Glomerular endothelial cell (primary cell): ENCODE results near the gene C19orf81. TPM values are rescaled to one million over a fixed set of nuclear protein-coding genes. Genes with fewer than 3 reads are reported as not detected.
A peak's percentile ranks its signal among the peaks of the same experiment; 100 is the strongest.

Experiments used
- DNase-seq: peaks from one replicate; pipeline ENCODE4 v3.0.0-alpha.2; 2011; ENCODE audit warnings: low read depth, low spot score; ENCODE audit errors: extremely low read depth
- total RNA-seq: library from RNA; depleted of rRNA; stranded (reverse); fragments of >200 nt; gene quantifications from 2 replicates; pipeline ENCODE4 v1.2.3, GENCODE V29; 2015

The C19orf81 gene
- total RNA-seq, 1 donor from 2014 or later: 9.0 TPM

DNA sequence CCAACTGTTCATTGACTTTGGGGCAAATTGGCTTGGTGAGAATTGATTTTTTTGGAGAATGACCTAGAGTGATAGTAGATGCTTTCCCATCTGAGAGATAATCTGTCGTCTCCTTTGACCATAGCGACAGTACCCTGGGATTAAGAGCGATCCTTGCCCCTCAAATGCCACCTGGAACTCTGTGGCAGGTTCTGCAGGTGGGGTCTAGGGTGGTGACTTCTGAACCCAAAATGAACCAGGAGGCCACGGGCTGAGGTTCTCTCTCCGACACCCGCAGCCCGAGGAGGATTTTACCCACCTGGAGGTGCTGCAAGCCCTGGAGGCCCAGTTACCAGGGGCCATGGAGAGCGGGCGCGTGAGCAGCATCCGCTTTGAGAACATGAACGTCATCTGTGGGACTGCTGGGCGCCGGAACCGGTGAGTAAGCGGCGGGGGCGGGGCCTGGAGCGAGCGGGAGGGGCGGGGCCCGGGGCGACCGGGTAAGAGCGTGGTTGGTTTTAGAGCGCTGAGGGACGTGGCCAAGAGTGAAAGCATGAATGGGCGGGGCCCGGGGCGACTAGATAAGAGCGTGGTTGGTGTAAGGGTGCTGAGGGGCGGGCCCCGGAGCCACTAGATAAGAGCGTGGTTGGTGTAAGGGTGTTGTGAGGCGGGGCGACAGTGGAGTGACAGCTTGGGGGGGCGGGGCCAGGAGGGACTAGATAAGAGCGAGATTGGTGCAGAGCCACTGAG, 8.6 kb downstream of the C19orf81 start:
- peak; percentile 87 for DNase-seq

DNA sequence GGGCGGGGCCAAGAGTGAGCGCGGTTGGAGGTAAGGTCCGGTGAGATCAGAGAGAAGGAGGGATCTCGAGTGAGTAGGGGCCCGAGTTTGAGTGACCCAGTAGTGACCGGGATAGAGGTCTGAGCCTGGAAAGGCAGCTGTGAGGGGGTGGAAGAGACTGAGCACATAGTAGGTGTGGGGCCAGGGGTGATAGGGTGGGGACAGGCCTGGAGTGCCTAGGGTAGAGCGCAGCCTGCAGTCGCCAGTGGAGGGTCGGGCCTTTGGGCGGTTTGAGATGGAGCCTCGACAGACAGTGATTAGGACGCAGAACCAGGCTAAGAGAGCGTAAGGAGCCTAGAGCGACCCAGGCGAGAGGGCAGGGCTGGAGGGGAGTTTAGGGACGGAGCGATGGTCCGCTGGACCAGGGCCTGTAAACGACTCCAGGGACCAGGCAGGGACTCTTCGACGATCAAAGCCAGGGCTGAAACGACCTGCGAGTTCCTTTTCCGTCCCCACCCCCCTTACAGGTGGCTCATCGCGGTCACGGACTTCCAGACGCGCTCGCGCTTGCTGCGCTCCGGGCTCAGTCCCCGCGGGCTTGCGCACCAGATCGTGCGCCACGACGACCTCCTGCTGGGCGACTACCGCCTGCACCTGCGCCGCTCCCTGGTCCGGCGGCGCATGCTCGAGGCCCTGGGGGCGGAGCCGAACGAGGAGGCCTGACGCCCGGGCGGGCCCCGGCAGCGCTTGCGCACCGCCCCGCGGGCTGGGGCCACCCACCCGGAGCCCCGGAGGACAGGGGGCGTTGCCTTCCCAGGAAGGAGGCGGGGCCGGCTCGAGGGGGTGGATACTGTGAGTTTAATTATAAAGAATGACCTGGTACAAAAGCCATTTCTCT, 9.4 kb downstream of the C19orf81 start:
- DNase-seq: no peak

DNA sequence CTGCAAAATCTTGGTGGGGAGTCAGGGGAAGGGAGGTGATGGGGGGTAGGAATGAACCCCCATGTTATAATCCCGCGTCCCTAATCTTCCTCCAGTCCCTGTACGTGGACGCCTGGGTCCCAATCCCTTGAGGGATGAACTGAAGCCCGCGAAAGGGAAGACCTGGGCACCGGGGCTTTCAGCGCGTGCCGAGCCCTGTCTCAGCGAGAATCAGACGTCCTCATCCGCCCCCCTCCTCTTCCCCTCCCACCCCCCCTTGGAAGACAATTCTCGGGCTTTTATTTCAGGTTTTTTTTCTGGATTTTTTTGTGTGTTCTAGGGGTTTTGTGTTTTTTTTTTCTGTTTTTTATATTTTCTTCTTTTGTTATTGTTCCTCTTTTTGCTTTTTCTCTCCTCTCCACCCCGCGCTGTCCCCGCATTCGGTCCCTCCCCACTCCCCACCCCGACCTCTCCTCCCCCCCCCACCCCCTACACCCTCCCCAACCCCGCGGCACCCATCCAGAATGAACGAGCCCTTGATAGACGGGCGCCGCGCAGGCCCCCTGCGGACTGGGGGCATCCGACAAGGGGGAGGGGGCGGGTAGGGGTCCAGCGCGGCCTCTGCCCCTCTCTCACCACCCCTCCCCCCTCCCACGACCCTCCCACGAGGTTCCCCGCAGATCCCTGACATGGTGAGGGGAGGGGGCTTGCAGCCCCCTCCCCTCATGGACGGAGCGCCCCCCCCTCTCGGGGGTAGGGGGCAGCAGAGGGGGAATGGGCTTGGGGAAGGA, 10.3 kb downstream of the C19orf81 start:
- no peak for DNase-seq

DNA sequence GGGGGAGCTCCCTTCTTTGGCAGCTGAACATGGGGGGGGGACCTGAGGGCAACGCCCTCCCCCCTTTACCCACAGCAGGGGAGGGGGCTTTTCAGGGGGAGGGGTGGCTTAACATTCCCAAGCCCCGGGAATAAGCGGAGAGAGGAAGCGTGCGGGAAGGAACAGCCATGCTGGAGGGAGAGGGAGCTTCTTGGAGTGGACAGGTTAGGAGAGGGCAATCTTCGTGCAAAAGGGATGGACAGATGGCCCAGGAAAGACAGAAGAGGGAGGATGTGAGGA, 10.8 kb downstream of the C19orf81 start:
- no peak for DNase-seq

GRCh38 chr19:50661023-50661422, 11.8 kb downstream of the C19orf81 start:
- DNase-seq: no peak

DNA sequence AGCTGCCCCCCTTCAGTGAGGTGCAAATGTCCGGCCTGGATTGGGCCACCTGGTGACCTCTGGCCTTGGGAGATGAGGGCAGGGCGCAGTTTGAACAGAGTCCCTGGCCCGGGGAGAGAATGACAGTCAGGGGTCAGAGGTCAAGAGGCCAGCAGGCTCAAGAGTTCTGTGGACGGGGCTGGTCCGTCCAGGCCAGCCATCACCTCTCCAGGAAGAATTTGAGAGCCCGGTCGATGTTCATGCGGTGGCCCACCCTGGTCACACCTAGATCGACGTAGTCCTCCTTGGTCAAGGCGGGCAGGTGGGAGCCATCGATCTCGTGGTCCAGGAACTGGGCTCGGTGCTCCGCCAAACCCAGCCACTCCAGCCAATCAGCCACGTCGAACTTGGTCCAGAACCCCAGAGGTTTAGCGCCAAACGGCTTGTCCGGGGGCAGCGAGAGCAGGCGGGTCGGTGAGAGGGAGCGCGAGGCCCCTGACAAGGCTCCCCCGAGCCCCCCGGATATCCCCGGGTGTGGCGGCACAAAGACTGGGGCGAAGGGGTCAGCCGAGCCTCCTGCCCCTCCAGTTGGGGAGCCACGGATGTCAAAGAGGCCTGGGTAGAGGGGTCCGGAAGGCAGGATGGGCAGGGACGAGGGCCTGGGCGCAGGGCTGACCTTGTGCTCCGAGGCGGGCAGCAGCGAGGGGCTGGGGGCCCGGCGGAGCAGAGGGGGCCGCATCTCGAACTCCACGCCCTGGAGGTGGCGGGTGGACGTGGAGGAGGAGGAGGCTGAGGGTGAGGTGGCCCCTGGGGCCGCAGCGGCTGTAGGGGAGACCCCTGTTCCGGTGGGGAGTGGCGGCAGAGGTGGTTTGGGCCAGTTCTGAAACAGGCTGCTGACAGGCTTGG, 12.8 kb downstream of the C19orf81 start:
- no peak for DNase-seq

DNA sequence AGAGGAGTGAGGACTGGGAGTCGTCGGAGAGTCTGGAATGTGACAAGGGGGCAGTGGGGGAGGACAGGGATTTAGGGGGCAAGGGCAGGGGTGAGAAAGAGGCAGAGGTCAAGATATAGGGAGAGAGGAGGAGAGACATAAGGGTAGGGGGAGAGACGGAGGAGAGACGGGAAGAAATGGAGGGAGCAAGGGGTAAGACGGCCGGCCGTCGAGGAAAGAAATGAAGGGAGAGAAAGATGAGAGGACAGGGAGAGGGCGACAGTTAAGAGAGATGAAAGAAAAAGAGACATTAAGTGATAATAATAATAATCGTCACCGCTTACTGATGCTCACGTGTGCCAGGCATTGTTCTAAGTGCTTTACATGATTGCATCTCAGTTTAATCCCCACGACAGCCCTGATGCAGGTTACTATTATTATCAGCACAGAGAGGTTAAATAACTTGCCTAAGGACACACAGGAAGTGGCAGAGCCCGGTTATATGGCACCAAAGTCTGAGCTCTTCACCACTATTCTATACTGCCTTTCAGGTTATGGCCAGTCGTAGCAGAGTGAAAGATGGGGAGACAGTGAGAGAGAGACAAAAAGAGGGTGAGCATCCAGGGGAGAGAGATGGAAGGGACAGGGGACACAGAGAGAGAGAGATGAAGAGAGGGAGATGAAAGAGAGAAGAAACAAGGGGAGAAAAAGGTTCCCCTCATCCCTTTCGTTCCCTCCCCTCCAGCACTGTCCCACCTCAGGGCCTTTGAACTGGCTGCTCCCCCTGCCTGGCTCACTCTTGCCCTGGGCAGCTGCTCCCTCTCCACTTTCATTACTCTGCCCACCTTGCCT, 13.6 kb downstream of the C19orf81 start:
- DNase-seq: no peak

GRCh38 chr19:50663482-50663790, 14.2 kb downstream of the C19orf81 start:
- DNase-seq: no peak

DNA sequence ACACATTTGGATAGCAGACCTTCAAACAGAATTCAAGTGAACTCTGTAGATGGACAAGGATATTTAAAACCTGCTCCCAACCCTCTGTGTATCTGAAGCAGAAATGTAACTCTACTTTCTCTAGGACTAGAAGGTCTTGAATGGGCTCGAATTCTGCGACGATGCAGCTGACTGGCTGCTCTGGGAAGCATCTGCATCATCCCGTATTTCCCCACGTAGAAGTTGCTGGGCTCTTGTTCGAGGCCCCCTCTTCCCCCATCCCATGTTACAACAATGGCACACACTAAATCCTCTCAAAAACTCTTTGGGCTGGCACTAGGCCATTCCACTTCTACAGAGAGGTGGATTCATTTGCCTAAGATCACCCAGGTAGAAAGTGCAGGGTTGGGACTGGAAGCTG, 15.0 kb downstream of the C19orf81 start:
- DNase-seq: no peak

DNA sequence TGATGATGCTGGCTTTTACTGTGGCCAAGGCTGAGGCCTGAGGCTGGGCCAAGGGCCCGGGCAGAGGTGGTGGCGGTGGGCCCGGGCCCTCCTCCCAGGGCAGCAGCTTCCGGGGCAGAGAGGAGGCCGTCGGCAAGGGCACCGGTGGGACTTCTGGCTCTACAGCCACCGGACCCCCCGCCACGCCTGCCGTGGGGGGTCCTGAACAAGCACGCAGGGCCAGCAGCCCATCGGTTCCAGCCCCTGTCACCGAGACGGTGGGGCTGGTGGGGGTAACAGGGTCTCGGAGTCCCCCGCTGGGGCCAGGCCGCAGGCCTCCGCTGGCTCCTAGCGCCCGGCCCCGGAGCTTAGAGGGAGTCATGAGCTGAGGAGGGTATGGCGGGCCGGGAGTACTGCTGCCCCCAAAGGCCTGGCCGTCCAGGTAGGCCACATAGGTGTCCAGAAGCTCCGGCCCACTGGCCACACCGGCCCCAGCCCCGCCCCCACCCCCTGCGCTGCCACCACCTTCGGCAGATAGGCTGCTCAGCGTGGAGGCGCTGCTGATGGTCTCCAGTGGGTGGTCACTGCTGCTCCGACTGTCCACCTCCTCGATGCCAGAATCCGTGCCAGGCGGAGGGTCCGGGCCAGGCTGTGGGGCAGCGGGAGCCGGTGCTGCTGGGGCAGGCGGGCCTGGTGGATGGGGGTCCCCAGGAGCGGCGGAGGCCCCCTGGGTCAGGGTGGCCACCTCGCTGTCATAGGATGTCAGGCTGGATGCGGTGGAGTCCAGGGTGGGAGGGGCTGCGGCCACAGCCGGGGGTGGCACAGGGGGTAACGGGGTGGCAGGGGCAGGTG, 17.3 kb downstream of the C19orf81 start:
- no peak for DNase-seq

DNA sequence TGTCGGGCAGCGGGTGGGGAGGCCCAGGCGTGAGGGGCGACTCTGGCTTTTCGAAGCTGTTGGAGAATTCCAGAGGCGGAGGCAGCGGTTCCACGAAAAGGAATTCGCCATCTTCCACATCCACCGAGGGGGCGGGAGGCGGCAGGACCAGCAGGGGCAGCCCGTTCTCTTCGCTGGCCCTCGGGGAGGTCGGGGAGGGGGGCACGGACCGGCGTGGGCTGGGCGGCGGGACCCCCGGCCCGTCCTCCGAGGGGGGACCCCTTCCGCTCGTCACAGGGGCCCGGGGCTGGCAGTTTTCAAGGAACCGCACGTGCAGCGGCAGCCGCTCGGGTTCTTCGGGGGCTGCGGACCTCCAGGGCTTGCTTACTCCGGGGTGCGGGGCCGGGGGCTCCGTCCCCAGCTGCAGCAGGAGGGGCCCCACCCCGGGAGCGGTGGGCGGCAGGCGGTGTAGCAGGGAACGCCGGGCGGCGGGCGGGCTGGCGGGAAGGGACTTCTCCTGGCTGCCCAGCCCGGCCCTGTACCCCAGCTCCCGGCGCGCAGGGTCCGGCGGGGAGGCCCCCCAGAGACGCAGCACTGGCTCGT, 18.0 kb downstream of the C19orf81 start:
- no peak for DNase-seq

- DNase-seq: no peak
Observed at GRCh38 chr19:50667759-50668231, 18.6 kb downstream of the C19orf81 start.

DNA sequence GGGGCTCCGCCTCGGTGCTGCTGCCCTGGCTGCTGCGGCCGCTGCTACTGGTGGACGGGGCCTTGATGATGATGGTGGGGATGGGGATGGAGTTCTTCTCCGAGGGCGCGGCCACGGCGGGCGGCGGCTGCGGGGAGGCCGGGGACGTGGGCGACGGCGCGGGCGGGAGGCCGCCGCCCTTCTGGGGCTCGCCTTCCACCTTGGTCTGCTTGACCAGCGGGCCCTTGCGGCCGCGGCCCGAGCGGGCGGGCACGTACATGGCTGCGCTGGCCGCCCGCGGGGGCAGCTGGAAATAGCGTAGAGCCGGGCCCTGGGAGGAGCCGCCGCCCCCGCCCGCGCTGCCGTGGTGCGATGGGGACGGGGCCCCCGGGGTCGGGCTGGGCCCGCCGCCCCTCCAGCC, 19.2 kb downstream of the C19orf81 start:
- no peak for DNase-seq

DNA sequence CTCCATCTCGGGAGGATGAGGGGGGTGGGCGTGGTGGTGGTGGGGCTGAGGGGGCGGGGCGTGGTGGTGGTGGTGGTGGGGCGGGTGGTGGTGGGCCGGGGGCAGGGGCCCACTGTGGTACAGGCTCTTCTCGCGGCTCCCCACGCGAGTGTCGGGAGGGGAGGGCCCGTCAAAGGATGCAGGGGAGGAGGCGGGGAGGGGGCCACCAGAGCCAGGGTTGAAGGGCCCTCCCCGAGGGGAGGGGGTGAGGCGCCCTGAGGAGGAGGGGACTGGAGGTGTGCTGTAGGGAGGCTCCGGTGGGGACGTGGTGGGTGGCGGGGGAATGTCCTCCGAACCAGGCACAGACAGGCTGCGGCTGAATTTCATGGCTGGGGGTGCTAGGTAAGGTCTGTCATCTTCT, 19.6 kb downstream of the C19orf81 start:
- no peak for DNase-seq

DNA sequence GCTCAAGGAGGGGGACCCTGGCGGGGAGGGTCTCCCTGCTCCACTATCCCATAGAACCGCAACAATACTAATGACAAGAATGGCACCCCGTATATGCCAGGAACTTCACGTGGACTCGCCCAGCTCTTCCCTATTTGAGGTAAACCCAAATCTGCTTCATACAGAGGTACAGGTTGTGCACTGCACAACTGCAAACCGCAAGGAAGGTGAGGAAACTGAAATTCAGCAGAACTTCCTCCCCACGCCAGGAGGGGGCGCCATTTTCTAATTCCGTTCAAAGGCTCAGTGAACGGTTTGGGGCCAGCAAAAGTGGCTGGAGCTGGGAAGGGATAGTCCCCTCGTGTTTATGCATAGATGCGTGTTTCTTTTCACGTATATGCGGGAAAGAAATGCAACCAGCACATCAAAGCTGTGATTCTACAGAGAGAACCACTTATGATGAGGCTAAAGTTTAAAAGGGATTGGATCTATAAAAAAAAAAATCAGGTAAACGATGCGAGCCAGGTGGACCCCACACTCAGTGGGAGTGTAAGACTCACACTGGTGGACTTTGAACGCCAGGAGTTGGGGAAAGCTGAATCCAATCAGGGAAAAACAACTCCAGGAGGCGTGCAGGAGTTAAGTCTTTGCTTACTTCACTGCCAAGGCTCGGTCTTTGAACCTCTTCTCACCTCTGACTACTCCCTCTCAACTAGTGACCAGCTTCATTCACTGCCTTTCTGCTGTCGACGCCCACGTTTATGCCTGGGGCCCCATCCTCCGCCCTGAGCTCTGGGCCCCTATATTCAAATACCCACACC, 20.3 kb downstream of the C19orf81 start:
- DNase-seq: no peak

GRCh38 chr19:50670102-50670380, 20.8 kb downstream of the C19orf81 start:
- no peak for DNase-seq

GRCh38 chr19:50673118-50673517, 23.9 kb downstream of the C19orf81 start:
- no peak for DNase-seq

- DNase-seq: no peak
Observed at GRCh38 chr19:50676625-50677197, 27.5 kb downstream of the C19orf81 start.
